GM21528 (cell line): Measurements from ENCODE around the gene ASAP3.
"Not testable (repeated sequence)": the region's sequence is repeated elsewhere in the genome, so short reads cannot be mapped to it uniquely, and the experiment has no call there.

Experiments used
- ATAC-seq: cut with Tn5 transposase; IDR thresholded peaks from one replicate; pipeline ENCODE4 v1.9.1; 2021; ENCODE audit warnings: mild to moderate bottlenecking, moderate library complexity; ENCODE audit not compliant: unreplicated experiment, low FRiP score

The ASAP3 gene

DNA sequence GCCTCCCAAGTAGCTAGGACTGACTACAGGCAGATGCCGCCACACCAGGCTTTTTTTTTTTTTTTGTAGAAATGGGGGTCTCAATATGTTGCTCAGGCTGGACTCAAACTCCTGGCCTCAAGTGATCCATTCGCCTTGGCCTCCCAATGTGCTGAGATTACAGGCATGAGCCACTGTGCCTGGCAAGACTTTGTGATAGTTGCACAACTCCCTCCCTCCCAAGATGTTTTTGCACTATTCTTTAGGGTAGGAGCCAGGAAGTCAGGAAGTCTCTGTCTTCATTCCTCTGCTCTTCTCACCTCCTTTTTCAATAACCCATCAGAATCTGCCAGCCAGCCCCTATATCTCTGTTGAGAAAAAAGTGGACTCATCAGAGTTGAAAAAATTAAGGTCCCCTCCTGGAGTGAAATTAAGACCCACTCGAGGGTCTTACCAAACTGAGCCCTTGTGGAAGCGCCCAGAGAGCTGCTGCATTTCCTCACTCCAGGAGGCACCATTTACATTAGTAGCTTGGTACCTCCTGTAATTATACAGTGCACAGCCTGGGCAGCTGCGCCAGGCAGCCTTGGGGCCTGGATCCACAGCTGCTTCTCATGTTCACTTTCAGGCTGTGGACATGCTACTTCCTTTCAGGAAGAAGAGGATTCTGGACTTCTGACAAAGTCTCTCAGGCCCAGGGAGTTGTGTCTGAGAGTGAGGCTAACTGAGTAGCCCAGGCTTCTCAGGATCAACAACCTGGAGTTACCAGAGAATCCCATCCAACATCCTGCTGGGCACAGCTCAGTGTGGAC is 83.5 kb downstream of the ASAP3 start:
- ATAC-seq = no peak

DNA sequence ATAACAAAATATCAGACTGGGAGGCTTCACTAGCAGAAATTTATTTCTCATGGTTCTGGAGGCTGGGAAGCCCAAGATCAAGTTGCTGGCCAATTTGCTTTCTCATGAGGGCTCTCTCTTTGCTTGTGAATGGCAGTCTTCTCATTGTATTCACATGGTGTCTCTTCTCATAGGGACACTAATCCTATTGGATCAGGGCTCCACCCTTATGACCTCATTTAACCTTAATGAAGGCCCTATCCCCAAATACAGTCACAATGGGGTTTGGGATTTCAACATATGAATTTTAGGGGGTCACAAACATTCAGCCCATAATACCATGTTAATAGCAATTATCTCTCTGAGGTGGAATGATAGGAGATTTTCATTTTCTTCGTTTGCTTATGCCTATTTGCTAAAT is 84.8 kb downstream of the ASAP3 start:
- ATAC-seq = no peak

DNA sequence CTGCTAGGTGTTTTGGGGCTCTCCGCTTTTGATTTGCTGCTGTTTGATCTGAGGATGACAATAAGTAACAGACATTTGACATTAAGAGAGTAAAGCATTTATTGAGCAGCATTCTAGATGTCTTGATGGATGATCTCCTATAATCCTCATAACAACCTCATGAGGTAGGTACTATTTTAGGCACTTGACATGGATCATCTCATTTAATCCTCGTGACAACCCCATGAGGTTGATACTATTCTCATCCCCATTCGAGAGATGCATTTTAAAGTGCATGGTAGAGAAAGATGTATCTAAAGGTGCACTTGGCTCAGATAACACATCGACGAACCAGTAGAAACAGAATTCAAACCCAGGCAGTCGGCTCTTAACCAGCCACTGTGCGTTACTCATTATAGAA is 86.1 kb downstream of the ASAP3 start:
- no peak for ATAC-seq

DNA sequence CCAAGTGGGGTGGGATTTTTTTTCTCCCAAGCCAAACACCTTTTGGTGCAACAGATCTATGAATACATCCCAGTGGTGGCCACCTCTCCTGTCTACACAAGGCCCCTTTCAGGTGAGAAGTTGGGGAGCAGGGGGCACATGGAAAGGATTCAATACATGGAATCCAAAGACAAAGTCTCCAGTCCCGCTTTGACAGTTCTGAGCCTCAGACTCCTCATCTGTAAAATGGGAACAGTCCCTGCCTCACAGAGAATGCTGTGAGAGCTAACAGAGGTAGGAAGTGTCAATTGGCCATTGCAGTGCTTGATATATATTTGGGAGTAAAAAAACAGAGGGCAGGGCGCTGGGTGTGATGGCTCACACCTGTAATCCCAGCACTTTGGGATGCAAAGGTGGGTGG is 87.6 kb downstream of the ASAP3 start:
- no peak for ATAC-seq

DNA sequence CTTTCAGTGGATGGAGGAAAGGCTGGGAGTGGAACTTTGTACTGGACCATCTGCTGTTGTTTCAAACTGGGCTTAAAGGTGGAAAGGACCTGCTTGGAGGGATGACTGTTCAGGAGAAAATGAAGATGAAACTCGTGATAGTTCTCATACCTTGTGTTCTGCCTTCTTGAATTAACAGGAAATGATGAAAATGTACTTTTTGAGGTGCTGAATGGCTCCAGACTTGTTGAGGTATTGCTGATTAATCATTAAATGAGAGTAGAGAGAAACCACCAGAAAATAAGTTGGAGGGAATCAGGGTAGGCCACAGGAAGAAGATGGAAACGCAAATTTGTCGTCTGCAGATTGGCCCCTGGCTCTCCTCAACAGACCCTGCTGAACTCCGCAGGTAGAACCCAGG is 88.1 kb downstream of the ASAP3 start:
- ATAC-seq = no peak

DNA sequence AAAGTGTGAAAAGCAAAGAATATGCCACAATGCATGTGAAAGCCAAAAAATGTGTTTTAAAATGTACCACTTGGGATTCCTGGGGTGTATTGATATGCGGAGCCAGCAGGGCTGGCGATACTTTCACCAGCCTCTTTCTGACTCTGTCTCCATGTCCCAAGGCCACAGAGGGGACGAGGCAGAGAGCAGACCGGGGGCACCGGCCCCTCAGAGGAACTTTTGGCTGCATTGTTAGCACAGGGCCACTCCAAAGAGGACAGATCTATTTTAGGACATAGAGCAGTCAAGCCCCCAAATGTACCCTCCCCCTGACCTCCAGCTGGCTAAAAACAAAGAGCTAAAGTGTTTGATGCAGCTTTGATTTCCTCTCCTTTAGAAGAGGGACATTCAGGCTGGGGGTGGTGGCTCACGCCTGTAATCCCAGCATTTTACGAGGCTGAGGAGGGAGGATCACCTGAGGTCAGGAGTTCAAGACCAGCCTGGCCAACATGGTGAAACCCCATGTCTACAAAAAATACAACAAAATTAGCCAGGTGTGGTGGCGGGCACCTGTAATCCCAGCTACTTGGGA is 88.7 kb downstream of the ASAP3 start:
- no peak for ATAC-seq

DNA sequence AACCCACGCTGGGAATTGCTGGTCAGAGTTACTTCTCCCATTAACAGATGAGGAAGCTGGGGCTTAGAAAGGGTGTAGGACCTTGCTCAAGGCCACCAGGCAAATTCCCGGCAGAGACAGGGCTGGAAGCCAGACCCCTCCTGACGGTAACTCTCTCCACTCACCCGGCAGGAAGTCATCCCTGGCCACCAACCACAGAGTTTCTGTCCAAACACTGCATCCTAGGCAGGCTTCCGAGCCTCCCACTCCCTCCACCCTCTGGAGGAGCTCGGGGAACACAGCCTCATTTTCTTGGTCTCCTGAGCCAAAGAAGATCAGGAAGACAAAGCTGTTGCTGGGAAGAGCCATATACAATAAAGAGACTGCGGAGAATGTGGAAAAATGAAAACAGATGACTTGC is 89.3 kb downstream of the ASAP3 start:
- no peak for ATAC-seq

DNA sequence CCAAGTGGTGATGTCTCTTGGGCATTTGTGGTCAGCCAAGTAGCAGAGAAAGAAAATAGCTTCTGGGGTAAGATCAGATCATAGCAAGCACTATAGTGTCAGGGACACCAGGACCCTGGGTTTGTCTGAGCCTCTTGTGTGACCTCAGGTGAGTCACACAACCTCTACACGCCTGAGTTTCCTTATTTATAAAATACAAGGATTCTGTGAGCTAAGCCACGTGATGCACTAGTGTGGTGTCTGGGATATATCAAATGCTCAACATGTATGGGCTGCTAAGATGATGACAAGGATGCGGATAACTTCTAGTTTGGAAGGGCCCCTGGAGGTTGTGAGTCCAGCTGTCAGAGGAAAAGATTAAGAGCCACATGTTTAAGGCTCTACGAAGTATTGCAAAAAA is 89.8 kb downstream of the ASAP3 start:
- ATAC-seq = no peak

DNA sequence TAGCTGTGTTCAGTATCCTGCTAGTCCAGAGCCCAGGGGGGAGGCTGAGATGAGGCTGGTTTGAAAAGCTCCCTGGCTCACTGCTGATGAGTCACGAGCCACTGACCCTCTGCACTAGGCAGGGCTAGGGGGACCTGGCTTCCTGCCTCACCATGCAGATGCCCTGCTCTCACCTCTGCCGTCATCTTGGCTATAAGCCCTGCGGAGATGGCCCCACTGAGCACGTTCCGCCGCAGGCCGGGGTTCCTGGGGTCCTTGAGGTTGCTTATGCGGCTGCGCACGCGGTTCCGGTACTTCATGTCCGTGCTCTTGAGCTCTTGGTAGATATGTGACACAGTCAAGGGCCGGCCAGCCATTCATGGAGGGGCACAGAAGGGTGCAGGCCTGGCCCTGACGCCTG is 90.3 kb downstream of the ASAP3 start:
- ATAC-seq = no peak

DNA sequence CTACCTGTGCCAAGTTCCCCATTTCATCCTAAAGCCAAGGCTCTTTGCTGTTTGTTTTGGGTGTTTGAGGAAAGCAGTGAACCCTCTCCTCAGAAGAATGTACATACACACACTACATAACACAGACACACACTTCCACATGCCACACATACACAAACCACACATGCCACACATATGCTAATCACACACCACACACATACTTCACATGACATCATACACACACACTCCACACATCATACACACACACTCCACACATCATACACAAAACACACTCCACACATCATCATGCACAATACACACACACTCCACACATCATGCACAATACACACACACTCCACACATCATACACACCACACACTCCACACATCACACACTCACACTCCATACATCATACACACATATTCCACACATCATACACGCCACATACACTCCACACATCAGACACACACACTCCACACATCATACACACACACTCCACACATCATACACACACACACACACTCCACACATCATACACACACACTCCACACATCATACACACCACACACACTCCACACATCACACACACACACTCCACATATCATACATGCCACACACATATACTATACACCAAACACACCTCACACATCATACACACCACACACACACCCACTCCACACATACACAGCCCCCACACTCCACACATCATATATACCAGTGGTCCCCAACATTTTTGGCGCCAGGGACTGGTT is 91.7 kb downstream of the ASAP3 start:
- ATAC-seq = no peak

DNA sequence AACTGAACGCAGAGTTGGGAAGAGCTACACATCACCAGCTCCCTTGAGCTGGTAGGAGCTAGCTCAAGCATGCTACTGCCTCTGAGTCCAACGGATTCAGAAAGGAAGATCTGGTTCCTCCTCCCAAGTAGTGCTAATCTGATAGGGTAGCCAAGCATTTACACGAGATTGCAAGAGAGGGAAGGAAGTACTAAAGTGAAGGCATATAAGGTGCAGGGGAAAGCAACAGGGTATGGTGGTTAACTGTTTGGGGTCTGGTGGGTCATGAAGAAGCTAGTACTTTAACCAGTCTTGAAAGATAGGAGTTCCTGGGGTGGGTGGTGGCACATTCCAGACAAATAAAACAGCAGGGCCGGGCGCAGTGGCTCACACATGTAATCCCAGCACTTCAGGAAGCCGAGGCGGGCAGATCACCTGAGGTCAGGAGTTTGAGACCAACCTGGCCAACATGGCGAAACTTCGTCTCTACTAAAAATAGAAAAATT is 94.1 kb downstream of the ASAP3 start:
- no peak for ATAC-seq

DNA sequence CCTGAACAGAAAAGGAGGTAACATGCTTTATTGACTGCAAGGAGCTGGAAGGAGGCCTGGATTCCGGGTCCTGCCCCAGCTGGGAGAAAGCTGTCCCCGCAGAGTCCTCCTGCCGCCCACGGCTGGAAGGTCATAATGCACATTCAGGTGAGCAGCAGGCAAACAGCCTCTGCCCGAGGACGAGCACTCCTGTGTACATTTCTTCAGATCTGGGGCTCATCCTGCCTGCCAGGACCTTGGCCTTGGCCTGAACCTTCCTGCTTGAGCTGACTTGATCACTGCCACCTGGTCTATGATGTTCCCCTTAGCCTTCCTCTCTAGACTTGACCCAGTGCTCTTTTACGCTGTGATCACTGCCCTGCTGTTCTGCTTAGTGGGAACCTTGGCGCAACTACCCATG is 96.5 kb downstream of the ASAP3 start:
- ATAC-seq = no peak

DNA sequence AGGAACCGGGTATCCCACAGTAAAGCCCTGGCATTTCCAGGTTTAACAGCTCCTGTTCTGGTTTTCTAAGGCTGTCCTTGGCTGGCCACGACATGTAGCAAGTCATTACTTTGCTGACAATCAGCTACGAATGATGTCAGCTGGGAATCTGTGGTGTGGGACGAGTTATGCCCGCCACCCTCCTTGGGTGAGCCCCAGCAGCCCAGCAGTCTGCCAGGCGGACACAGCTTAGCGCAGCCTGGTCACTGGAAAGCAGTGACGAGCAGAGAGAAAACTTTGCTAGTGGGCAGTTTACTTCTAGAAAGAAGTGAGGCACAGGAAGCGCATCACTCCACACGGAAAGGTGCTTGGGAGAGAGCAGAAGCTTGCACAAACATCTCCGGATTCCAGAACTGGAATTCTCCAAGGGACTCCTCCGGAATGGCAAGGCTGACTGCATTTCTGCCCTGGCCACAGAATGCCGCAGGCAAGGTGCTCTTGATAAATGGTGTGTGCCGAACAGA is 98.8 kb downstream of the ASAP3 start:
- ATAC-seq = no peak

DNA sequence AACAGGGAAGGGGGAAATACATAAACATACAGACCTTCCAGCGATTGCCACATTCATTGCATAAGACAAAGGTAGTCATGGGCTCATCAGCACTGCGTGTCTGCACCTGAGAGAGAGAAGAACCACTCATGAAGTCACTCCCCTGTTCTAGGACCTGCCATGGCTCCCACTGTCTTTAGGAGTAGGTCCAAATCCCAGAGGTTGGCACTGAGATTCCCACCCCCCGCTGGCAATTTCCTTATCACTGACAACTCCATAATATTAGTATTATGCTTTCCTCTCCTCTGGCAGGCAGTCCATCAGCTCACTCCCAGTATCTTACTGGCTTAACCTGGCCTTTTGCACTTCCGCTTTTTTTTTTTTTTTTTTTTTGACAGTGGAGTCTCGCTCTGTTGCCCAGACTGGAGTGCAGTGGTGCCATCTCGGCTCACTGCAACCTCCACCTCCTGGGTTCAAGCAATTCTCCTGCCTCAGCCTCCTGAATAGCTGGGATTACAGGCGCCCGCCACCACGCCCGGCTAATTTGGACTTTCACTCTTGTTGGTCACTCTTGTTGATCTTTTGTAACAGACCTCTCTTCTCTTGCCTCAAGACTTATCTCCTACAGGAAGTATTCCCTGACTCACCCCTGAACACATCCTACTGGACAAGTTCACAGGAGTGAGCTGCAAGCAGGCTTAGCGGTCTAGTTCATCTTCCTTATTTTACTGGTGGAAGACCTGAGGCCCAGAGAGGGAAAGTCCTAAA is 99.5 kb downstream of the ASAP3 start:
- no peak for ATAC-seq

DNA sequence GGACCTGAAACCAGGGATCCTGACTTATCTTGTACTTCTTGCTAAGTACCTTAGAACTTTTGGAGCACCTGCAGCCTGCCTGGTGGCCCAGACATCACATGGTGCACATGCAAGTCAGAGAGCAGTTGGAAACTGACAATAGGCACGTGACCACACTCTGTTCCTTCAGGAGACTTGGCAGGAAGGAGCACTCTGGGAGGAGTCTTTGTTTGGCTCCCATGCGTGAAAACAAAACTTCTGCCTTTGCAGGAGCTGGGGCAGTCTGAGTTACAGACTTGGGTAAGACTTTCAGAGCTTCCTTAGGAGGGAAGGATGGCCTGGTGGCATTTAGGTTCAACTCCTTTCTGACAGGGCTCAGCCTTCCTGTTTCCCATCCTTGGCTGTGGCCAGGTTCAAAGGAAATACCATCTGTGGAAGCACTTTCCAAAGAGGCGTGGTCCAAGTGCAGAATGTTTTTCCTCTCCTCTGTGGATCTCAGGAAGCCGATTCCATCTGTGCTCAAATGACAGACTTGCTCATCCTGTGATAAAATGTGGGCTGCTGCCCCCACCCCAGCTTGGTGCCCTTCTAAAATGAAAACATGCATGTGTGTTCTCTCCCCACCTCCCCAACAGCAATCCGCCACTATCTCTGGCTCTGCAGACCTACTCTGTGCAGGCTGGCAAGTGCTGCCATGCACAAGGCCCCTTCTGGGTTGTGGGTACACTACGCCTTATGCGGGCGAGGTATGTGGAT is 100.2 kb downstream of the ASAP3 start:
- ATAC-seq = no peak

DNA sequence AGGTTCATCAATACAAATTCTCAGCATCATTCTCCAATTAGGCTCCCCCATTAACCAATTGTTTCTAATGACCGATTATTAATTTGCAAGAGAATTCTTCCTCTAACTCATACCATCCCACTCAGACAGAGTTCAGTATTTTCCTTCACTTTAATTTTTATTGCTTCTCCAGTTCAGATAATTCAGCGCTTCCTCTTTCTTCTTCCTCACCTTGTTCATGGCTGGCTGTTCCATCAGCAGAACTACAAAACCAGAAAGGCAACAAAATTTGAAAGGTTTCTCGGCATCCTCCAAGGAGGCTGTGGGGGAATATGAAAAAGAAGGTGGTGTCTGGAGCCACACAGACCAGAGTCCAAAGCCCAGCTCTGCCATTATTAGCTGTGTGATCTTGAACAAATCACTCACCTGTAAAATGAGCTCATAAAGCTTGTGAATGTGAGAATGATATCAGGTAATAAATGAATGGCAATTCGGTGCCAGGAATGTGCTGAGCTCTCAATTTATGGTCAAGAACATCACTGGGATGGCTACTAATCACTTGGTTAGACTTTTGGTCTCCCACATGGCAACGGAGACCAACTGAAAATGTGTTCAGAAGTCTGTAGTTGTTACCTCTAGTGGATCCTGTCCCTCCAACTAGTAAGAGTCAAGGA is 102.6 kb downstream of the ASAP3 start:
- no peak for ATAC-seq

DNA sequence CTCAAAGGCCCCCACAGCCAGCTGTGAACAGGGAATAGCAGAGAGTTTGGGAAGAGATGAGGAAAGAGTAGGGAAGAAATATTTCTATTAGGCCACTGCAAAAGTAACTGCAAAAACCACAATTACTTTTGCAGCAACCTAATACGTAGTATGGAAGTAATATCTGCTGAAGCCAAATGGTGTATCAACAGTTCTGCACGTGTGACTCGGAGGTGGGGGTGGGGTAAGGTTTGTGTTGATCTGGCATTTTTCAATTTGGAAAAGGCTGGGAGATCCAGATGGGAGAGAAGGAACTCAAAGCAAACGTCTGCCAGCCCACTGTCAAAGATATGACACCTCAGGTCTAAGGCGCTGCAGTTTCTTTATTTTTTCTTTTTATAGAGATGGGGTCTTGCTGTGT is 103.3 kb downstream of the ASAP3 start:
- ATAC-seq = no peak

DNA sequence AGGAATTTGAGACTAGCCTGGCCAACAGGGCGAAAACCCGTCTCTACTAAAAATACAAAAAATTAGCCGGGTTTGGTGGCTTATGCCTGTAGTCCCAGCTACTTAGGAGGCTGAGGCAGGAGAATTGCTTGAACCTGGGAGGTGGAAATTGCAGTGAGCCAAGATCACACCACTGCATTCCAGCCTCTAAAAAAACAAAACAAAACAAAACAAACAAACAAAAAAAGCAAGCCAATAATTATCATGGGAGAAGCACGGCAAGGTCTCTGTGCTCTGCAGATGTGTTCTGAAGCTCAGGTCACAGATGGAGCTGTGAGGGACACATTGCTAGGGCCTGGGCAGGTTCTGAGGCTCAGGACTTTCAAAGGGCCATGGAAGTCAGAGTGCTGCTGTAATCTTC is 103.7 kb downstream of the ASAP3 start:
- not testable (repeated sequence) for ATAC-seq
